ENCODE results near the gene LRMDA.

GRCh38 chr10:76302961-76303630 is 871.7 kb downstream of the LRMDA start:
- TF ChIP-seq CTCF (IDR thresholded peaks at IDR 0.05) (no peak), EP300 (IDR thresholded peaks at IDR 0.05) (no peak), POLR2A (IDR thresholded peaks at IDR 0.05) (no peak), POLR2AphosphoS5 (IDR thresholded peaks at IDR 0.05) (no peak)
